AG04449 (cell line): Measurements from ENCODE around the gene SLC22A4.

ENCODE experiments used
- CTCF ChIA-PET: fragments of 350-600 bp; formaldehyde crosslinking; extraction: SDS; loops from one replicate; lab custom pipeline; 2021; ENCODE audit warnings: antibody characterized with exemption; lab: Yijun Ruan, JAX
- POLR2A ChIA-PET: fragments of 400-600, 350-600 bp; formaldehyde crosslinking; extraction: SDS; loops from one replicate; lab custom pipeline; 2020; ENCODE audit warnings: antibody characterized with exemption, inconsistent platforms; lab: Yijun Ruan, JAX
- DNase-seq: peaks from one replicate; pipeline ENCODE4 v3.0.0-alpha.2; 2010; ENCODE audit warnings: low read depth, low spot score
- H3K4me3 ChIP-seq: 2 replicates; pipeline ENCODE4 v1.5.1; 2011; ENCODE audit warnings: low read depth, mild to moderate bottlenecking, control low read depth, low read length
- TF ChIP-seq, protein P1 (sequence below): IDR thresholded peaks from one replicate; pipeline ENCODE4 v1.5.1; 2011; ENCODE audit warnings: mild to moderate bottlenecking, moderate library complexity, low read length, control low read depth, inconsistent platforms; ENCODE audit not compliant: insufficient read depth; ENCODE audit errors: missing control alignments

The SLC22A4 gene

DNA sequence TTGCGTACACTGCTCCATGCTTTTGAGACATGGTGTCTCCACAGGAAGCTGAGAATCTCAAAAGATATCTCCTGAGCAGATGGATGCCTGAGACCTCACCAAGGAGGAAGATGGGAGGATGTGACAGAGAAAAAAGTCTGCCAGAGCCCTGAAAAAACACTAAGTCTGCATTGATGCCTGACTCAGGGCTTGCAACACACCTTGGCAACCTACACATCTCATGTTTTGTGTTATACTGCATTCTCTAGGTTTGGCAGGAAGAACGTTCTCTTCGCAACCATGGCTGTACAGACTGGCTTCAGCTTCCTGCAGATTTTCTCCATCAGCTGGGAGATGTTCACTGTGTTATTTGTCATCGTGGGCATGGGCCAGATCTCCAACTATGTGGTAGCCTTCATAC lies 19.2 kb downstream of the SLC22A4 start:
- TF ChIP-seq, protein P1, sequence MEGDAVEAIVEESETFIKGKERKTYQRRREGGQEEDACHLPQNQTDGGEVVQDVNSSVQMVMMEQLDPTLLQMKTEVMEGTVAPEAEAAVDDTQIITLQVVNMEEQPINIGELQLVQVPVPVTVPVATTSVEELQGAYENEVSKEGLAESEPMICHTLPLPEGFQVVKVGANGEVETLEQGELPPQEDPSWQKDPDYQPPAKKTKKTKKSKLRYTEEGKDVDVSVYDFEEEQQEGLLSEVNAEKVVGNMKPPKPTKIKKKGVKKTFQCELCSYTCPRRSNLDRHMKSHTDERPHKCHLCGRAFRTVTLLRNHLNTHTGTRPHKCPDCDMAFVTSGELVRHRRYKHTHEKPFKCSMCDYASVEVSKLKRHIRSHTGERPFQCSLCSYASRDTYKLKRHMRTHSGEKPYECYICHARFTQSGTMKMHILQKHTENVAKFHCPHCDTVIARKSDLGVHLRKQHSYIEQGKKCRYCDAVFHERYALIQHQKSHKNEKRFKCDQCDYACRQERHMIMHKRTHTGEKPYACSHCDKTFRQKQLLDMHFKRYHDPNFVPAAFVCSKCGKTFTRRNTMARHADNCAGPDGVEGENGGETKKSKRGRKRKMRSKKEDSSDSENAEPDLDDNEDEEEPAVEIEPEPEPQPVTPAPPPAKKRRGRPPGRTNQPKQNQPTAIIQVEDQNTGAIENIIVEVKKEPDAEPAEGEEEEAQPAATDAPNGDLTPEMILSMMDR = no peak
- CTCF ChIA-PET = interaction anchor here (1.0 to 1.8 kb wide), 2 partner anchors 10 to 134 kb away, joined by 3 to 5 read pairs; no protein-coding TSS in a partner anchor
- no peak overlapping the region for H3K4me3 ChIP-seq
- POLR2A ChIA-PET = no interaction called here
- DNase-seq = no peak

DNA sequence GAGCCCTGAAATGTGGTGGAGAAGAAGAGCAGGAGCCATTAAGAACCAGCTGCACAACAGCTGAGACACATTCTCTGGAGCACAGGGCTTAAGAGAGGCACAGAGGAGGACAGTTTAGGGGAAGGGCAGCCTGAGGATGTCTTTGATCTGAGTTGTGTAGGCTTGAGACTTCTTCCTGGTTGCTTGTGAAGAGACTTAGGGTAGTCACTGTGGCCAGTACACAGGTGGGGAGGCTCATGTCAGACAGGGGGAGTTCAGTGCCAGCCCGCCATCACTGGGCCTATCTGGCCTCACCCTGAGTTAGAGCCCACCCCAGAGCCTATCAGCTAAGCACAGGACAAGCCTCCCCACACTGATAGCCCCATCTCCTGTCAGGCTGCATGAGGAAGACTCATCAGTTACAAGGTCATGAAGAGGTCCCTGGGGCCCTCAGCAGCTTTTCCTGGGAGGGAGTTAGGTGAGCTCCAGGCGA lies 19.8 kb downstream of the SLC22A4 start:
- H3K4me3 ChIP-seq = no peak overlapping the region
- ChIA-PET POLR2A (no interaction called here), CTCF (interaction anchor here (1.0 to 1.8 kb wide), 2 partner anchors 10 to 134 kb away, joined by 3 to 5 read pairs; no protein-coding TSS in a partner anchor)
- no peak for DNase-seq
- TF ChIP-seq, protein P1 = no peak

DNA sequence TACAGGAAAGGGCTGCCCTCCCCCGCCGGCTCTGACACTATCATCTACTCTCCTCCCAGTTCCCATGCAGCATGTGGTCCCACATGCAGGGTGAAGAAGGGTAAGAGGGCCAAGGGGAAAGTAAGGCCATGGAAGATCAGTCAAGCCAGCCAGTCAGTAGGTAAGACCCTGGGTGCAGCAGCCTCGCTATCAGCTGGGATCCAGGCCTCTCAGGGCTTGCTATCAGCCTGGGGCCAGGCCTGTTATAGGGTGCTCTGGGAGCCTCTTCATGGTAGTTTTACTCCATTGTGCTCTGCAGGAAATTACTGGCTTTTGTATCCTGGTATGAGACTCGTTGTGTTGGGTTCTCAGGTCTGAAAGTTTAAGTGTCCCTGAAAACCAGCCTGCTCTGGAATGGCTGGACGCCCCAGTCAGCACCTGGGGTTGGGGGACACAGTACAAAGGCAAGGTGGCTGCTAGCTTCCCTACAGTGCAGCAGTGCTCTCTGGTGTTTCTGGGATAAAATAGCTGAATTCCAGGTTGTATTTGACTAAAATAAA lies 21.4 kb downstream of the SLC22A4 start:
- H3K4me3 ChIP-seq = no peak overlapping the region
- ChIA-PET CTCF (interaction anchor here (0.7 to 2.7 kb wide), 6 partner anchors 7 to 251 kb away, joined by 3 to 14 read pairs (median 4); no protein-coding TSS in a partner anchor), POLR2A (no interaction called here)
- TF ChIP-seq, protein P1 = no peak
- no peak for DNase-seq

DNA sequence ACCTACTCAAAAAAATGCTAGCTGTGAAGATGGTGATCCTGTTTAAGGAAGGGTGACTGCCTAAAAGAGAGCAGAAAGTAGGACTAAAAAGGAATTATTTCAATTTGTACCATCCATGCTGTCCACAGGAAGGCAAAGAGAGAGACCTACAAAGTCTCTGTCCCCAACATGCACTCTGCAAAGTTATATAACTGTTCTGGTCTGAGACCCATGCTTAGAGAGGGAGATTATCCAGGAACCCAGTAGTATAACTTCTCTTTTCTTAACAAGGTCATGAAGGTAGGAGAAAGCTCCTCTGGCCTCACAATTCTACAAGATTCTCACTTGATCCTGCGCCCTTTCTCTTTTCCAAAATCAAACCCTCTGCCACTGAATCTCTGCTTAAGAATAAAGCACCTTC lies 25.8 kb downstream of the SLC22A4 start:
- no peak for DNase-seq
- no peak overlapping the region for H3K4me3 ChIP-seq
- POLR2A ChIA-PET = no interaction called here
- CTCF ChIA-PET = interaction anchor here (1.1 kb wide), 1 partner anchor 82 kb away, joined by 4 read pairs; no protein-coding TSS in a partner anchor
- TF ChIP-seq, protein P1 = no peak

DNA sequence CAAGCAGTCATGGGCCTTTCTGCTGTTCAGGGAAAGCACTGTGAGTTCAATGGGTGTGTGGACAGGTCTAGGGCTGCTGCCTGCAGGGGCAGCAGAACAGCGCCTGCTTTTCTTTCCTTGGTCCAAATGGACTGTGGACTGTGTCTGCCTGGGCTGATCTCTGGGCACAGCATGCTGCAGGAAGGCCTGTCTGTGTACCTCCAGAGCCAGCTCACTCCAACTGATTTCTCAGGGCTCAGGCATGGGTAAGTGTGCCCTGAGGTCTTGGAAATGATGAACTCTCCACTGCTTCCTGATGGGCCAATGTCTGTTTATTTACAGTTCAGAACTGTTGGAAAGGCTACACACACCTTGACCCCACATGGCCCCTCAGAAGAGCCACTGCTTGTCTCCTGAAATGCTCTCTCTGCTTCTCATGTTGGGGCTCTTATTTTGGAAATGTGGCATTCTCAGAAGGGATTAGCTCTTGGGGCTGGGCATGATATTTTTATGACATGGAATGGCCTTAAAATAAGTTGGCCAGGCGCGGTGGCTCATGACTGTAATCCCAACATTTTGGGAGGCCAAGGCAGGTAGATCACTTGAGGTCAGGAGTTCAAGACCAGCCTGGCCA lies 27.0 kb downstream of the SLC22A4 start:
- no peak overlapping the region for H3K4me3 ChIP-seq
- ChIA-PET CTCF (no interaction called here), POLR2A (no interaction called here)
- no peak for DNase-seq
- TF ChIP-seq, protein P1 = no peak

DNA sequence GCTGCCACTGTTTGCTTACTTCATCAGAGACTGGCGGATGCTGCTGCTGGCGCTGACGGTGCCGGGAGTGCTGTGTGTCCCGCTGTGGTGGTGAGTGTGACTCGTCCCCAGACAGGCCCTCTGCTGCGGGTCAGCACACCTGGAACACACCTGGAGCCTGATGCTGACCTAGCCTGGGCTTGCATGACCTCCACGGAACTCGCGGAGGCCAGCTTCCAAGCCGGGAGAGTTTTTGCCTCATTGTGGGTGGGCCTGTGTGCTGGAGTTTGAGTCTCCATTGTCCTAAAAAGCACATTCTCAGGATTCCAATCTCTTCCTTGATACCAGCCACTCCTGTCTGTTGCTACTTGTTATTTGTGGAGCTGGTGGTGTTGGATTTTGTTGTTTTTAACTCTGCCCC lies 28.1 kb downstream of the SLC22A4 start:
- H3K4me3 ChIP-seq = no peak overlapping the region
- TF ChIP-seq, protein P1 = no peak
- ChIA-PET POLR2A (no interaction called here), CTCF (interaction anchor here (3.1 kb wide), 1 partner anchor 84 kb away, joined by 14 read pairs; no protein-coding TSS in a partner anchor)
- no peak for DNase-seq
